ENCODE results near the gene KMO.

DNA sequence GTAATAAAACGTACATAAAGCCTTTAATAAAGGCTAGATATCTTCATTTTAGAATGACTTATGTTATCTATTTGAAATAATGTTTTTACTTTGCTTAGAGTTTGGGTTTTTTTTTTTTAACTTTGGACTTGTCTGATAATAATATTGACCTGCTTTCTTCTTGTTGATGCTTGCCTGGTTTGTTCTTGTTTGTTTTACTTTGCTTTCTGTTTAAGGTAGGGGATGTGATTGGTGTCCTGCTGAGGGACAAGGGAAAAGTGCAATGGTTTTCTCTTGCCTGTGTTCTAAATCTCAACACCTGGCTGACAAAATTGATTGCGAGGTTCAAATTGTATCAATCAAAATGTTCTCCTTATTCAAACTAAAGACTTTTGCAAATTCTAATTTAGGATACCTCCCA lies 10.5 kb upstream of the KMO start:
- TF ChIP-seq CTBP1 (IDR thresholded peaks at IDR 0.05; ENCODE audit: borderline replicate concordance) (no peak), TARDBP (IDR thresholded peaks at IDR 0.05) (no peak), BHLHE40 (IDR thresholded peaks at IDR 0.05; ENCODE audit: borderline replicate concordance) (no peak), SP1 (IDR thresholded peaks at IDR 0.05) (no peak), SUZ12 (IDR thresholded peaks at IDR 0.05) (no peak), NFRKB (IDR thresholded peaks at IDR 0.05) (no peak), FOXM1 (IDR thresholded peaks at IDR 0.05; ENCODE audit: borderline replicate concordance) (no peak), ELF4 (IDR thresholded peaks at IDR 0.05) (no peak), ZNF384 (IDR thresholded peaks at IDR 0.05) (no peak), L3MBTL2 (conservative IDR thresholded peaks at IDR 0.05) (no peak), FOXA1 (IDR thresholded peaks at IDR 0.05) (no peak), FOXK2 (IDR thresholded peaks at IDR 0.05) (no peak)
- TF ChIP-seq, protein P1, sequence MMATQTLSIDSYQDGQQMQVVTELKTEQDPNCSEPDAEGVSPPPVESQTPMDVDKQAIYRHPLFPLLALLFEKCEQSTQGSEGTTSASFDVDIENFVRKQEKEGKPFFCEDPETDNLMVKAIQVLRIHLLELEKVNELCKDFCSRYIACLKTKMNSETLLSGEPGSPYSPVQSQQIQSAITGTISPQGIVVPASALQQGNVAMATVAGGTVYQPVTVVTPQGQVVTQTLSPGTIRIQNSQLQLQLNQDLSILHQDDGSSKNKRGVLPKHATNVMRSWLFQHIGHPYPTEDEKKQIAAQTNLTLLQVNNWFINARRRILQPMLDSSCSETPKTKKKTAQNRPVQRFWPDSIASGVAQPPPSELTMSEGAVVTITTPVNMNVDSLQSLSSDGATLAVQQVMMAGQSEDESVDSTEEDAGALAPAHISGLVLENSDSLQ (IDR thresholded peaks at IDR 0.05), result no peak
